CD4-positive, alpha-beta T cell treated with Interleukin-21 for 1 hour (primary cell): Measurements from ENCODE around the gene OTOGL.
"Not testable (repeated sequence)": the region's sequence is repeated elsewhere in the genome, so short reads cannot be mapped to it uniquely, and the experiment has no call there.

ENCODE experiments used
- DNase-seq: peaks from one replicate; pipeline ENCODE4 v3.0.0-alpha.2; 2020

OTOGL gene

GRCh38 chr12:80135624-80136023, 36.3 kb downstream of the OTOGL start:
- no peak for DNase-seq

GRCh38 chr12:80140005-80140404, 40.7 kb downstream of the OTOGL start:
- DNase-seq = no peak

GRCh38 chr12:80142640-80143039, 43.3 kb downstream of the OTOGL start:
- no peak for DNase-seq

- no peak for DNase-seq
Measured at GRCh38 chr12:80143537-80143936, 44.2 kb downstream of the OTOGL start.

GRCh38 chr12:80149547-80150313, 50.4 kb downstream of the OTOGL start:
- DNase-seq = not testable (repeated sequence)

- DNase-seq = no peak
Measured at GRCh38 chr12:80151131-80151530, 51.8 kb downstream of the OTOGL start.

- DNase-seq = no peak
Measured at GRCh38 chr12:80154261-80154660, 54.9 kb downstream of the OTOGL start.

- no peak for DNase-seq
Measured at GRCh38 chr12:80156306-80156705, 57.0 kb downstream of the OTOGL start.

GRCh38 chr12:80157645-80158044, 58.3 kb downstream of the OTOGL start:
- no peak for DNase-seq

- DNase-seq = no peak
Measured at GRCh38 chr12:80161612-80162011, 62.3 kb downstream of the OTOGL start.

- no peak for DNase-seq
Measured at GRCh38 chr12:80162177-80162576, 62.8 kb downstream of the OTOGL start.

- DNase-seq = no peak
Measured at GRCh38 chr12:80165746-80166145, 66.4 kb downstream of the OTOGL start.

- DNase-seq = no peak
Measured at GRCh38 chr12:80166751-80167150, 67.4 kb downstream of the OTOGL start.

- DNase-seq = no peak
Measured at GRCh38 chr12:80168936-80169335, 69.6 kb downstream of the OTOGL start.

GRCh38 chr12:80170915-80171314, 71.6 kb downstream of the OTOGL start:
- no peak for DNase-seq

- DNase-seq = no peak
Measured at GRCh38 chr12:80173083-80173864, 73.9 kb downstream of the OTOGL start.

- DNase-seq = no peak
Measured at GRCh38 chr12:80175307-80175930, 76.1 kb downstream of the OTOGL start.

- no peak for DNase-seq
Measured at GRCh38 chr12:80176706-80177105, 77.4 kb downstream of the OTOGL start.

GRCh38 chr12:80178846-80179245, 79.5 kb downstream of the OTOGL start:
- no peak for DNase-seq

- DNase-seq = no peak
Measured at GRCh38 chr12:80183939-80184338, 84.6 kb downstream of the OTOGL start.

- DNase-seq = no peak
Measured at GRCh38 chr12:80184926-80185325, 85.6 kb downstream of the OTOGL start.

- peak; percentile 53 for DNase-seq
Measured at GRCh38 chr12:80186727-80187217, 87.4 kb downstream of the OTOGL start.

- DNase-seq = no peak
Measured at GRCh38 chr12:80187660-80188090, 88.3 kb downstream of the OTOGL start.

- DNase-seq = no peak
Measured at GRCh38 chr12:80188576-80188975, 89.2 kb downstream of the OTOGL start.
